GM12891 (cell line): ENCODE data around the gene TBC1D12.

Experiments used
- POLR2A ChIP-seq: IDR thresholded peaks from 2 replicates; pipeline ENCODE4 v1.6.1; 2011; ENCODE audit warnings: low read depth, low read length, control low read depth
- SPI1 ChIP-seq: IDR thresholded peaks from 2 replicates; pipeline ENCODE4 v1.6.1; 2011; ENCODE audit warnings: low read depth, low read length, control low read depth

GRCh38 chr10:94398762-94399161 is 3.6 kb upstream of the TBC1D12 start:
- TF ChIP-seq POLR2A (no peak), SPI1 (no peak)
